OCI-LY7 (cell line): ENCODE measurements around the gene RNF213. TPM values are rescaled to one million over a fixed set of nuclear protein-coding genes. Genes with fewer than 3 reads are reported as not detected.

Experiments
- BruUV-seq: library from RNA; stranded (reverse); fragments of 400-500 nt; replicated peaks from 2 replicates; lab custom pipeline; 2021; lab: Mats Ljungman, UMichigan
- CTCF ChIA-PET: fragments of 300-600 bp; sonication (Branson Sonifier 250); formaldehyde crosslinking; loops from one replicate; lab custom pipeline; 2022; ENCODE audit warnings: antibody characterized with exemption; ENCODE audit not compliant: unreplicated experiment; lab: Charles Lee
- POLR2A ChIA-PET: fragments of 300-600 bp; sonication (Branson Sonifier 250); formaldehyde crosslinking; loops from one replicate; lab custom pipeline; 2022; ENCODE audit warnings: antibody characterized with exemption; lab: Charles Lee
- DNase-seq: peaks from one replicate; pipeline ENCODE4 v3.0.0-alpha.2; 2015; ENCODE audit warnings: low spot score
- H2AFZ ChIP-seq: fragments of 200-600 bp; sonication (generic), shearing (Covaris generic); 2 replicates; pipeline ENCODE4 v1.6.1; 2014; ENCODE audit warnings: mild to moderate bottlenecking, antibody characterized with exemption, low read length, moderate library complexity
- H3K27ac ChIP-seq: fragments of 200-600 bp; sonication (generic); 2 replicates; pipeline ENCODE4 v1.5.1; 2014; ENCODE audit warnings: mixed run types, low read depth, mild to moderate bottlenecking, moderate library complexity, low read length, inconsistent platforms; ENCODE audit not compliant: poor library complexity, severe bottlenecking
- H3K36me3 ChIP-seq: fragments of 200-600 bp; sonication (generic); 2 replicates; pipeline ENCODE4 v1.6.1; 2014; ENCODE audit warnings: mild to moderate bottlenecking, antibody characterized with exemption, low read length, moderate library complexity, mixed read lengths; ENCODE audit not compliant: insufficient read depth
- H3K4me1 ChIP-seq: fragments of 200-600 bp; sonication (generic); 2 replicates; pipeline ENCODE4 v1.5.1; 2014; ENCODE audit warnings: mild to moderate bottlenecking, low read length; ENCODE audit not compliant: insufficient read depth, poor library complexity, severe bottlenecking
- H3K4me2 ChIP-seq: fragments of 200-600 bp; sonication (generic); 2 replicates; pipeline ENCODE4 v1.6.1; 2014; ENCODE audit warnings: mild to moderate bottlenecking, low read length
- H3K4me3 ChIP-seq: fragments of 200-600 bp; sonication (generic); 2 replicates; pipeline ENCODE4 v1.5.1; 2014; ENCODE audit warnings: mild to moderate bottlenecking, low read depth, low read length; ENCODE audit not compliant: poor library complexity, severe bottlenecking
- H3K79me2 ChIP-seq: fragments of 200-600 bp; sonication (generic); 2 replicates; pipeline ENCODE4 v1.6.1; 2016; ENCODE audit warnings: low read depth, mild to moderate bottlenecking, low read length, moderate library complexity, mixed read lengths; ENCODE audit not compliant: insufficient read depth
- H3K9me2 ChIP-seq: fragments of 200-600 bp; sonication (generic); 2 replicates; pipeline ENCODE4 v1.6.1; 2016; ENCODE audit warnings: mild to moderate bottlenecking, low read length, mixed read lengths; ENCODE audit not compliant: insufficient read depth
- H3K9me3 ChIP-seq: fragments of 200-600 bp; sonication (generic); 2 replicates; pipeline ENCODE4 v1.6.1; 2014; ENCODE audit warnings: mild to moderate bottlenecking, mixed run types, low read length, mixed read lengths
- H4K20me1 ChIP-seq: fragments of 200-600 bp; sonication (generic); 2 replicates; pipeline ENCODE4 v1.6.1; 2014; ENCODE audit warnings: mild to moderate bottlenecking, antibody characterized with exemption, low read length, moderate library complexity, mixed read lengths; ENCODE audit not compliant: insufficient read depth
- CTCF ChIP-seq: fragments of 200-600 bp; sonication (generic); conservative IDR thresholded peaks from 2 replicates; pipeline ENCODE4 v1.5.1; 2014; ENCODE audit warnings: mild to moderate bottlenecking, antibody characterized with exemption, low read length, moderate library complexity, mixed read lengths
- EZH2phosphoT487 ChIP-seq: fragments of 200-600 bp; sonication (generic); IDR thresholded peaks from 2 replicates; pipeline ENCODE4 v1.6.1; 2018; ENCODE audit warnings: low read depth, borderline replicate concordance, mild to moderate bottlenecking, mixed run types, antibody characterized with exemption, low read length, moderate library complexity, mixed read lengths
- intact Hi-C: fragments of 100-400 bp; cut with micrococcal nuclease; formaldehyde crosslinking; loops from one replicate; pipeline ENCODE4 v1.10.0; 2022; ENCODE audit not compliant: unreplicated experiment
- total RNA-seq, 2 experiments: library from RNA; depleted of rRNA in 1 of 2; stranded (reverse); fragments of >200 nt in 1 of 2; shearing (Covaris generic) in 1 of 2; gene quantifications; 2 replicates each; pipeline ENCODE4 v1.2.3, GENCODE V29; 2014 to 2022

The RNF213 gene
- total RNA-seq, 2 experiments from 2014 or later: 58.8 to 68.6 TPM

GRCh38 chr17:80352991-80353665, 92.5 kb downstream of the RNF213 start:
- H3K4me1 ChIP-seq: no peaks in the 10 kb centered on the region
- TF ChIP-seq CTCF (no peak), EZH2phosphoT487 (no peak)
- no peak overlapping the region for H3K4me3 ChIP-seq
- ChIA-PET CTCF (no interaction called here), POLR2A (no interaction called here)
- no TSS peak for BruUV-seq
- no peaks in the 10 kb centered on the region for H3K9me3 ChIP-seq
- H2AFZ ChIP-seq: no peak overlapping the region
- no peaks in the 10 kb centered on the region for H3K9me2 ChIP-seq
- no peak overlapping the region for H3K27ac ChIP-seq
- H3K36me3 ChIP-seq: peaks cover 9% of the 10 kb centered on the region
- no peaks in the 10 kb centered on the region for H3K79me2 ChIP-seq
- no peak for DNase-seq
- H4K20me1 ChIP-seq: no peaks in the 10 kb centered on the region
- H3K4me2 ChIP-seq: no peak overlapping the region
- intact Hi-C loops: no loop called here

- Histone ChIP-seq H3K36me3 (peaks cover 9% of the 10 kb centered on the region), H3K4me1 (no peaks in the 10 kb centered on the region), H3K79me2 (no peaks in the 10 kb centered on the region), H3K27ac (no peak overlapping the region), H2AFZ (no peak overlapping the region), H3K4me2 (no peak overlapping the region), H3K9me2 (no peaks in the 10 kb centered on the region), H3K4me3 (no peak overlapping the region), H3K9me3 (no peaks in the 10 kb centered on the region), H4K20me1 (no peaks in the 10 kb centered on the region)
- ChIA-PET POLR2A (no interaction called here), CTCF (no interaction called here)
- no TSS peak for BruUV-seq
- no peak for DNase-seq
- intact Hi-C loops: no loop called here
- TF ChIP-seq CTCF: no peak
- TF ChIP-seq EZH2phosphoT487: no peak
Observed at GRCh38 chr17:80353718-80354275, 93.1 kb downstream of the RNF213 start.

GRCh38 chr17:80354336-80354735, 93.7 kb downstream of the RNF213 start:
- BruUV-seq: no TSS peak
- no peak for TF ChIP-seq EZH2phosphoT487
- TF ChIP-seq CTCF: no peak
- H3K4me1 ChIP-seq: no peaks in the 10 kb centered on the region
- H3K9me2 ChIP-seq: no peaks in the 10 kb centered on the region
- intact Hi-C loops: no loop called here
- H3K9me3 ChIP-seq: no peaks in the 10 kb centered on the region
- POLR2A ChIA-PET: no interaction called here
- no peak overlapping the region for H2AFZ ChIP-seq
- H3K27ac ChIP-seq: no peak overlapping the region
- no peaks in the 10 kb centered on the region for H4K20me1 ChIP-seq
- H3K79me2 ChIP-seq: no peaks in the 10 kb centered on the region
- H3K36me3 ChIP-seq: peaks cover 9% of the 10 kb centered on the region
- DNase-seq: no peak
- no peak overlapping the region for H3K4me3 ChIP-seq
- no peak overlapping the region for H3K4me2 ChIP-seq
- CTCF ChIA-PET: no interaction called here
